Measurements from ENCODE around the gene EDC3. TPM values are rescaled to one million over a fixed set of nuclear protein-coding genes. Genes with fewer than 3 reads are reported as not detected.
A peak's percentile ranks its signal among the peaks of the same experiment; 100 is the strongest.

EDC3 gene
- total and polyA plus RNA-seq, 9 of the 15 experiments (the other 6 are each of a cell fraction or from before 2014, with no cell fraction given) = 11.7 to 63.9 (median 32.8) TPM

DNA sequence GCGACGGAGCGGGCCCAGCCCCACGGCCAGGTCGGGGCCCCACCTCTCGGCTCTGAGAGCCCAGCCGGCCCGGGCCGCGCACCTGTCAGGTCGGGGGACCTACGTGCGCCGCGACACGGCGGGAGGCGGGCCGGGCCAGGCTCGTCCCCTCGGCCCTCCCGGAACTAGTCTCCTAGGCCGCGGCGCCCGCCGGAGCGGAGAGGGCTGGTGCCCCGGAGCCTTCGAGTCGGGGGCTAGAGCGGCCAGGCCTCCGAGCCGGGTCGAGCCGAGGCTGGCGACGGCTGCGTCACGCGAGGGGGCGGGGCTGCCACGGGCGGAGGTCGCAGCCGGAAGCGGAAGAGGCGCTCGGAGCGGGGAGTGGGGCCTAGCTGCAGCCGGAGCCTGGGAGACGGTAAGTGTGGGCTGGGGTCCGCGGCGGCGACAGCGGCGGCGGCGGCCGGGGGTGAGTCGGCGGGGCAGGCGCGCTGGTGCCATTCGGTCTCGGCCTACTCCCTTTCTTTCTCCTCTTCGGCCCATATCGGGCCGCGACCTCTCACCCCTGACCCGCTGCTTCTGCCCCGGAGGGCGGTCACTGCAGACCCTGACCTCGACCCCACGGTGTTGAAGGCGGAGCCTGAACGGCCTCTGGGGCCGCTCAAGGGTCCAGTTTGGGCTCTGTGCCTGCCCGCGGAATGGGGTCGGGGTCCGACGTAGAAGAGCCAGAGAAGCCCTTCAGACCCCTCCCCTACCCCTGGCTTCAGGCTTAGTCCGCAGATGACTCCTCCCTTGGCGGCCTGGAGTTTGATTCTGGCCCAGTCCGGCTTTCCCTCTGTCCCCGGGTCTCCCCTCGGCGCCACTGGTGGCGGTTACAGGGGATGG is 80.1 kb downstream of the EDC3 start, which contains the start of gene CLK3 (continued):
- TF ChIP-seq ZNF780A (CRISPR knock-in tag; IDR thresholded peaks at IDR 0.05) = no peak
- no peak; the same call in 1 of the 2 replicates for TF ChIP-seq NR1H2 (CRISPR knock-in tag; IDR thresholded peaks at IDR 0.05)
- no peak for TF ChIP-seq GTF2B (IDR thresholded peaks at IDR 0.05; ENCODE audit: extremely low read depth, insufficient read length)
- peak in 1 of 2 experiments; percentile 65; a peak in 1 of 4 replicates for TF ChIP-seq ETV6 (IDR thresholded peaks at IDR 0.05; ENCODE audit: borderline replicate concordance in 1 of 2, low read depth in 2 of 2, low read length in 1 of 2)
- no peak for TF ChIP-seq ETV6 (CRISPR knock-in tag; IDR thresholded peaks at IDR 0.05; ENCODE audit: borderline replicate concordance)
- no peak for TF ChIP-seq ADNP (tag; IDR thresholded peaks at IDR 0.05)
- TF ChIP-seq RFX7 (CRISPR knock-in tag; IDR thresholded peaks at IDR 0.05) = no peak
- no peak for TF ChIP-seq RFX5 (IDR thresholded peaks at IDR 0.05; ENCODE audit: low read depth, low read length)
- no peak for TF ChIP-seq PRMT5 (CRISPR knock-in tag; IDR thresholded peaks at IDR 0.05)
- no peak for TF ChIP-seq ZNF184 (CRISPR knock-in tag; IDR thresholded peaks at IDR 0.05)
- 0 out of 2 replicates have a peak, but pooled peaks have one; percentile 65 for TF ChIP-seq GATAD2A (IDR thresholded peaks at IDR 0.05)
- TF ChIP-seq NCOA4 (IDR thresholded peaks at IDR 0.05; ENCODE audit: partially characterized antibody) = no peak
- TF ChIP-seq ZNF764 (CRISPR knock-in tag; IDR thresholded peaks at IDR 0.05; ENCODE audit: low read depth) = no peak
- TF ChIP-seq KHSRP (IDR thresholded peaks at IDR 0.05) = no peak
- no peak for TF ChIP-seq HNRNPLL (IDR thresholded peaks at IDR 0.05; ENCODE audit: low read depth, low read length, poor library complexity, severe bottlenecking)
- TF ChIP-seq ERF (CRISPR knock-in tag; IDR thresholded peaks at IDR 0.05) = no peak
- no peak for TF ChIP-seq HNRNPUL1 (IDR thresholded peaks at IDR 0.05; ENCODE audit: low read length)
- TF ChIP-seq ZNF3 (CRISPR knock-in tag; IDR thresholded peaks at IDR 0.05) = no peak
- TF ChIP-seq ZNF121 (CRISPR knock-in tag; conservative IDR thresholded peaks at IDR 0.05) = no peak
- TF ChIP-seq, protein P1, sequence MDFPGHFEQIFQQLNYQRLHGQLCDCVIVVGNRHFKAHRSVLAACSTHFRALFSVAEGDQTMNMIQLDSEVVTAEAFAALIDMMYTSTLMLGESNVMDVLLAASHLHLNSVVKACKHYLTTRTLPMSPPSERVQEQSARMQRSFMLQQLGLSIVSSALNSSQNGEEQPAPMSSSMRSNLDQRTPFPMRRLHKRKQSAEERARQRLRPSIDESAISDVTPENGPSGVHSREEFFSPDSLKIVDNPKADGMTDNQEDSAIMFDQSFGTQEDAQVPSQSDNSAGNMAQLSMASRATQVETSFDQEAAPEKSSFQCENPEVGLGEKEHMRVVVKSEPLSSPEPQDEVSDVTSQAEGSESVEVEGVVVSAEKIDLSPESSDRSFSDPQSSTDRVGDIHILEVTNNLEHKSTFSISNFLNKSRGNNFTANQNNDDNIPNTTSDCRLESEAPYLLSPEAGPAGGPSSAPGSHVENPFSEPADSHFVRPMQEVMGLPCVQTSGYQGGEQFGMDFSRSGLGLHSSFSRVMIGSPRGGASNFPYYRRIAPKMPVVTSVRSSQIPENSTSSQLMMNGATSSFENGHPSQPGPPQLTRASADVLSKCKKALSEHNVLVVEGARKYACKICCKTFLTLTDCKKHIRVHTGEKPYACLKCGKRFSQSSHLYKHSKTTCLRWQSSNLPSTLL (IDR thresholded peaks at IDR 0.05) = no peak
- no peak for TF ChIP-seq CEBPG (CRISPR knock-in tag; IDR thresholded peaks at IDR 0.05)
- no peak for TF ChIP-seq CEBPG (tag; conservative IDR thresholded peaks at IDR 0.05 in 1 of 2, IDR thresholded peaks at IDR 0.05 in 1 of 2)
- TF ChIP-seq GABPB1 (CRISPR knock-in tag; IDR thresholded peaks at IDR 0.05) = peak; percentile 95
- no peak for TF ChIP-seq SMARCC2 (IDR thresholded peaks at IDR 0.05; ENCODE audit: low read depth)
- TF ChIP-seq ZNF785 (CRISPR knock-in tag; IDR thresholded peaks at IDR 0.05) = no peak
- TF ChIP-seq ZNF75A (CRISPR knock-in tag; IDR thresholded peaks at IDR 0.05) = no peak
- TF ChIP-seq, protein P2, sequence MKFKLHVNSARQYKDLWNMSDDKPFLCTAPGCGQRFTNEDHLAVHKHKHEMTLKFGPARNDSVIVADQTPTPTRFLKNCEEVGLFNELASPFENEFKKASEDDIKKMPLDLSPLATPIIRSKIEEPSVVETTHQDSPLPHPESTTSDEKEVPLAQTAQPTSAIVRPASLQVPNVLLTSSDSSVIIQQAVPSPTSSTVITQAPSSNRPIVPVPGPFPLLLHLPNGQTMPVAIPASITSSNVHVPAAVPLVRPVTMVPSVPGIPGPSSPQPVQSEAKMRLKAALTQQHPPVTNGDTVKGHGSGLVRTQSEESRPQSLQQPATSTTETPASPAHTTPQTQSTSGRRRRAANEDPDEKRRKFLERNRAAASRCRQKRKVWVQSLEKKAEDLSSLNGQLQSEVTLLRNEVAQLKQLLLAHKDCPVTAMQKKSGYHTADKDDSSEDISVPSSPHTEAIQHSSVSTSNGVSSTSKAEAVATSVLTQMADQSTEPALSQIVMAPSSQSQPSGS (CRISPR knock-in tag; IDR thresholded peaks at IDR 0.05) = peak; percentile 90; the same call in 1 of the 2 replicates

Data from K562 (cell line).